Liver (tissue), 3 donors: ENCODE results near the gene FGD6.

Experiments
- CTCF ChIP-seq: fragments of 150-350 bp; IDR thresholded peaks from 2 replicates; pipeline ENCODE4 v1.5.1; 2017; ENCODE audit warnings: improper control_type of control experiment, low read depth, low read length; ENCODE audit not compliant: missing input control
- GABPA ChIP-seq, 2 donors: IDR thresholded peaks in 1 of 2; conservative IDR thresholded peaks in 1 of 2; 2 replicates each; pipeline ENCODE4 v1.6.1; 2016; ENCODE audit warnings: antibody characterized with exemption in 2 of 2, mild to moderate bottlenecking in 1 of 2, moderate library complexity in 1 of 2
- HNF4G ChIP-seq: IDR thresholded peaks from 2 replicates; pipeline ENCODE4 v1.6.1; 2016; ENCODE audit warnings: antibody characterized with exemption
- JUND ChIP-seq, 2 donors: IDR thresholded peaks; 2 replicates each; pipeline ENCODE4 v1.6.1; 2016; ENCODE audit warnings: antibody characterized with exemption in 2 of 2
- TAF1 ChIP-seq: conservative IDR thresholded peaks from 2 replicates; pipeline ENCODE4 v1.6.1; 2016; ENCODE audit warnings: antibody characterized with exemption, mild to moderate bottlenecking
- TF ChIP-seq, protein P1 (sequence below): IDR thresholded peaks from 2 replicates; pipeline ENCODE4 v1.6.1; 2016; ENCODE audit warnings: antibody characterized with exemption, mild to moderate bottlenecking
- donor health status: healthy.
- donor health status: healthy.

GRCh38 chr12:95229636-95230035 lies 12.4 kb upstream of the FGD6 start:
- TF ChIP-seq, protein P1, sequence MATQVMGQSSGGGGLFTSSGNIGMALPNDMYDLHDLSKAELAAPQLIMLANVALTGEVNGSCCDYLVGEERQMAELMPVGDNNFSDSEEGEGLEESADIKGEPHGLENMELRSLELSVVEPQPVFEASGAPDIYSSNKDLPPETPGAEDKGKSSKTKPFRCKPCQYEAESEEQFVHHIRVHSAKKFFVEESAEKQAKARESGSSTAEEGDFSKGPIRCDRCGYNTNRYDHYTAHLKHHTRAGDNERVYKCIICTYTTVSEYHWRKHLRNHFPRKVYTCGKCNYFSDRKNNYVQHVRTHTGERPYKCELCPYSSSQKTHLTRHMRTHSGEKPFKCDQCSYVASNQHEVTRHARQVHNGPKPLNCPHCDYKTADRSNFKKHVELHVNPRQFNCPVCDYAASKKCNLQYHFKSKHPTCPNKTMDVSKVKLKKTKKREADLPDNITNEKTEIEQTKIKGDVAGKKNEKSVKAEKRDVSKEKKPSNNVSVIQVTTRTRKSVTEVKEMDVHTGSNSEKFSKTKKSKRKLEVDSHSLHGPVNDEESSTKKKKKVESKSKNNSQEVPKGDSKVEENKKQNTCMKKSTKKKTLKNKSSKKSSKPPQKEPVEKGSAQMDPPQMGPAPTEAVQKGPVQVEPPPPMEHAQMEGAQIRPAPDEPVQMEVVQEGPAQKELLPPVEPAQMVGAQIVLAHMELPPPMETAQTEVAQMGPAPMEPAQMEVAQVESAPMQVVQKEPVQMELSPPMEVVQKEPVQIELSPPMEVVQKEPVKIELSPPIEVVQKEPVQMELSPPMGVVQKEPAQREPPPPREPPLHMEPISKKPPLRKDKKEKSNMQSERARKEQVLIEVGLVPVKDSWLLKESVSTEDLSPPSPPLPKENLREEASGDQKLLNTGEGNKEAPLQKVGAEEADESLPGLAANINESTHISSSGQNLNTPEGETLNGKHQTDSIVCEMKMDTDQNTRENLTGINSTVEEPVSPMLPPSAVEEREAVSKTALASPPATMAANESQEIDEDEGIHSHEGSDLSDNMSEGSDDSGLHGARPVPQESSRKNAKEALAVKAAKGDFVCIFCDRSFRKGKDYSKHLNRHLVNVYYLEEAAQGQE, result no peak
- TF ChIP-seq CTCF, result no peak
- TF ChIP-seq JUND (IDR thresholded peaks at IDR 0.05), result no peak
- TF ChIP-seq HNF4G, result no peak
- TF ChIP-seq GABPA (IDR thresholded peaks at IDR 0.05 in 1 of 2, conservative IDR thresholded peaks at IDR 0.05 in 1 of 2), result no peak
- no peak for TF ChIP-seq TAF1
